Measurements from ENCODE around the gene SV2B. TPM values are rescaled to one million over a fixed set of nuclear protein-coding genes. Genes with fewer than 3 reads are reported as not detected.
A peak's percentile ranks its signal among the peaks of the same experiment; 100 is the strongest.

SV2B gene
- total RNA-seq, 1 experiment from 2014 or later: 1.4 TPM

DNA sequence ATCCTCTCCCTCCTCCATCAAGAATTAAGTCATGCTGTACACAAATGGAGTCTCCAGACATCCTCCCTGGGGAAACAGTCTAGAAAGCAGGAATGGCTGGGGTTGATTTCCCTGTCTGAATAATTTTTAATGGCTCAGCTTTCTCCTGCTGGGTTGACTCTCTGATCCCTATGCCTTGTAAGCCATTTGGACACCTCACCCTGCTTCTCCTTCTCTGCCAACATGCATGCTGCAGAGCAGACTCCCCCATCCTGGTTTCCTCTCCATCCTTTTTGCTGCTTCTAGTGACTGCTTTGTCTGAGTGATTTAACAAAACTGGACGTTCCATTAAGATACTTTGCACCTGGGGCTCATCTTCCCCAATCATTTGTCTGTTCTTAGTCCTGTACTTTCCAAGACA lies 22.2 kb downstream of the SV2B start (continued):
- TF ChIP-seq, protein P1, sequence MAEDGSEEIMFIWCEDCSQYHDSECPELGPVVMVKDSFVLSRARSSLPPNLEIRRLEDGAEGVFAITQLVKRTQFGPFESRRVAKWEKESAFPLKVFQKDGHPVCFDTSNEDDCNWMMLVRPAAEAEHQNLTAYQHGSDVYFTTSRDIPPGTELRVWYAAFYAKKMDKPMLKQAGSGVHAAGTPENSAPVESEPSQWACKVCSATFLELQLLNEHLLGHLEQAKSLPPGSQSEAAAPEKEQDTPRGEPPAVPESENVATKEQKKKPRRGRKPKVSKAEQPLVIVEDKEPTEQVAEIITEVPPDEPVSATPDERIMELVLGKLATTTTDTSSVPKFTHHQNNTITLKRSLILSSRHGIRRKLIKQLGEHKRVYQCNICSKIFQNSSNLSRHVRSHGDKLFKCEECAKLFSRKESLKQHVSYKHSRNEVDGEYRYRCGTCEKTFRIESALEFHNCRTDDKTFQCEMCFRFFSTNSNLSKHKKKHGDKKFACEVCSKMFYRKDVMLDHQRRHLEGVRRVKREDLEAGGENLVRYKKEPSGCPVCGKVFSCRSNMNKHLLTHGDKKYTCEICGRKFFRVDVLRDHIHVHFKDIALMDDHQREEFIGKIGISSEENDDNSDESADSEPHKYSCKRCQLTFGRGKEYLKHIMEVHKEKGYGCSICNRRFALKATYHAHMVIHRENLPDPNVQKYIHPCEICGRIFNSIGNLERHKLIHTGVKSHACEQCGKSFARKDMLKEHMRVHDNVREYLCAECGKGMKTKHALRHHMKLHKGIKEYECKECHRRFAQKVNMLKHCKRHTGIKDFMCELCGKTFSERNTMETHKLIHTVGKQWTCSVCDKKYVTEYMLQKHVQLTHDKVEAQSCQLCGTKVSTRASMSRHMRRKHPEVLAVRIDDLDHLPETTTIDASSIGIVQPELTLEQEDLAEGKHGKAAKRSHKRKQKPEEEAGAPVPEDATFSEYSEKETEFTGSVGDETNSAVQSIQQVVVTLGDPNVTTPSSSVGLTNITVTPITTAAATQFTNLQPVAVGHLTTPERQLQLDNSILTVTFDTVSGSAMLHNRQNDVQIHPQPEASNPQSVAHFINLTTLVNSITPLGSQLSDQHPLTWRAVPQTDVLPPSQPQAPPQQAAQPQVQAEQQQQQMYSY (CRISPR knock-in tag; IDR thresholded peaks at IDR 0.05): no peak
- TF ChIP-seq, protein P2, sequence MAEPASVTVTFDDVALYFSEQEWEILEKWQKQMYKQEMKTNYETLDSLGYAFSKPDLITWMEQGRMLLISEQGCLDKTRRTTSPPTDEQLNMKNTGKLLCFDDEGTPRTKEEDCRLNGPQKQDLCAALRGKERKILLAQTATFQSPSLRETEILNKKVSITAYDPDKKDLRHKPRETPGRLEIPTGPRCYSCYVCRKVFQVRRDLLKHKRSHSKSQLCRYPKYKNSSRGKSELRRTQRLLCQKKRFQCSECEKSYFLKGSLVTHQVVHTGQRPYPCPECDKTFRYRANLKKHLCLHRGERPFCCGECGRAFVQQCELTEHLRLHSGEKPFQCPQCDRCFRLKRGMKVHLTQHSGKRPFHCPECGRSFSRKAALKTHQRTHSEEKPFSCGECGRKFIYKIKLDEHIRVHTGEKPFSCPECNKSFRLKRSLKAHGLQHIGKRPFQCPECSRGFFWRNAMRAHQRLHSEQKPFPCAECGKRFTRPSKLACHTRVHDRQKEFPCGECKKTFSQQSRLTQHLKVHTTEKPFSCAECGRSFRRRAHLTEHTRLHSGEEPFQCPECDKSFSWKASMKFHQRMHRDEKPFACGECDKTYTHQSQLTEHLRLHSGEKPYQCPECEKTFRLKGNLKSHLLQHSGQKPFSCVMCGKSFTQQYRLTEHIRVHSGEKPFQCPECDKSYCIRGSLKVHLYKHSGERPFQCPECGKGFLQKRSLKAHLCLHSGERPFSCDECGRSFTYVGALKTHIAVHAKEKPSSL (CRISPR knock-in tag; conservative IDR thresholded peaks at IDR 0.05): no peak
- TF ChIP-seq FOXK1 (CRISPR knock-in tag; IDR thresholded peaks at IDR 0.05): no peak
- TF ChIP-seq SOX15 (CRISPR knock-in tag; IDR thresholded peaks at IDR 0.05): no peak
- TF ChIP-seq ZNF423 (CRISPR knock-in tag; IDR thresholded peaks at IDR 0.05): no peak
- TF ChIP-seq, protein P3, sequence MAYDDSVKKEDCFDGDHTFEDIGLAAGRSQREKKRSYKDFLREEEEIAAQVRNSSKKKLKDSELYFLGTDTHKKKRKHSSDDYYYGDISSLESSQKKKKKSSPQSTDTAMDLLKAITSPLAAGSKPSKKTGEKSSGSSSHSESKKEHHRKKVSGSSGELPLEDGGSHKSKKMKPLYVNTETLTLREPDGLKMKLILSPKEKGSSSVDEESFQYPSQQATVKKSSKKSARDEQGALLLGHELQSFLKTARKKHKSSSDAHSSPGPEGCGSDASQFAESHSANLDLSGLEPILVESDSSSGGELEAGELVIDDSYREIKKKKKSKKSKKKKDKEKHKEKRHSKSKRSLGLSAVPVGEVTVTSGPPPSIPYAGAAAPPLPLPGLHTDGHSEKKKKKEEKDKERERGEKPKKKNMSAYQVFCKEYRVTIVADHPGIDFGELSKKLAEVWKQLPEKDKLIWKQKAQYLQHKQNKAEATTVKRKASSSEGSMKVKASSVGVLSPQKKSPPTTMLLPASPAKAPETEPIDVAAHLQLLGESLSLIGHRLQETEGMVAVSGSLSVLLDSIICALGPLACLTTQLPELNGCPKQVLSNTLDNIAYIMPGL (CRISPR knock-in tag; IDR thresholded peaks at IDR 0.05): no peak
- TF ChIP-seq CBFB (CRISPR knock-in tag; IDR thresholded peaks at IDR 0.05; ENCODE audit: low read depth): no peak
- no peak for TF ChIP-seq TP53 (CRISPR knock-in tag; IDR thresholded peaks at IDR 0.05)
- TF ChIP-seq SMAD3 (CRISPR knock-in tag; IDR thresholded peaks at IDR 0.05; ENCODE audit: borderline replicate concordance): no peak

DNA sequence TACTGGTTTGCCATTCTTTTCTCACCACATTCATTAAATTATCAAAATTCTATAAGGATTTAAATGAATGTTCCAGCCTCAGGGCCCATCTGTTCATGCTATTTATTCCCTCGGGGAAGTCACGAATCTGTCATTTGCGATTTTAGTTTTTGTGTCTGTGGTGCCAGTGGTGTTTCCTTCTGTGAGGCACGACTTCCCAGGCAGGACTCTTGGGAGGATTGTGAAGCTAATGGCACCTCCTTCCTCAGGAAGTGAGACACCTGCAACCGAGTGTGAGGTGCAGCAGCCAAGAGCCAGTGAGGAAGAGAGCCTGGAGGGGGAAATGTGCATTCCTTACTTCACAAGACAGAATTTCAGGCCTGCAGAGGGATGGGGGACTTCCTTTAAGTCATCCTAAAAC lies 24.1 kb downstream of the SV2B start:
- no peak overlapping the region for H3K4me3 Mint-ChIP-seq
- peak overlapping the region; percentile 66 for H3K27ac Mint-ChIP-seq
- no peaks in the 10 kb centered on the region for H3K27me3 Mint-ChIP-seq (ENCODE audit: low read depth)
- peak; percentile 65 for ATAC-seq
- H3K4me1 Mint-ChIP-seq: peaks cover 11% of the 10 kb centered on the region
- ChIA-PET POLR2A (no interaction called here), CTCF (no interaction called here)
- H3K9me3 Mint-ChIP-seq: no peaks in the 10 kb centered on the region
- DNase-seq (ENCODE audit: low spot score): no peak
- no peaks in the 10 kb centered on the region for H3K36me3 Mint-ChIP-seq
- TF ChIP-seq, protein P4, sequence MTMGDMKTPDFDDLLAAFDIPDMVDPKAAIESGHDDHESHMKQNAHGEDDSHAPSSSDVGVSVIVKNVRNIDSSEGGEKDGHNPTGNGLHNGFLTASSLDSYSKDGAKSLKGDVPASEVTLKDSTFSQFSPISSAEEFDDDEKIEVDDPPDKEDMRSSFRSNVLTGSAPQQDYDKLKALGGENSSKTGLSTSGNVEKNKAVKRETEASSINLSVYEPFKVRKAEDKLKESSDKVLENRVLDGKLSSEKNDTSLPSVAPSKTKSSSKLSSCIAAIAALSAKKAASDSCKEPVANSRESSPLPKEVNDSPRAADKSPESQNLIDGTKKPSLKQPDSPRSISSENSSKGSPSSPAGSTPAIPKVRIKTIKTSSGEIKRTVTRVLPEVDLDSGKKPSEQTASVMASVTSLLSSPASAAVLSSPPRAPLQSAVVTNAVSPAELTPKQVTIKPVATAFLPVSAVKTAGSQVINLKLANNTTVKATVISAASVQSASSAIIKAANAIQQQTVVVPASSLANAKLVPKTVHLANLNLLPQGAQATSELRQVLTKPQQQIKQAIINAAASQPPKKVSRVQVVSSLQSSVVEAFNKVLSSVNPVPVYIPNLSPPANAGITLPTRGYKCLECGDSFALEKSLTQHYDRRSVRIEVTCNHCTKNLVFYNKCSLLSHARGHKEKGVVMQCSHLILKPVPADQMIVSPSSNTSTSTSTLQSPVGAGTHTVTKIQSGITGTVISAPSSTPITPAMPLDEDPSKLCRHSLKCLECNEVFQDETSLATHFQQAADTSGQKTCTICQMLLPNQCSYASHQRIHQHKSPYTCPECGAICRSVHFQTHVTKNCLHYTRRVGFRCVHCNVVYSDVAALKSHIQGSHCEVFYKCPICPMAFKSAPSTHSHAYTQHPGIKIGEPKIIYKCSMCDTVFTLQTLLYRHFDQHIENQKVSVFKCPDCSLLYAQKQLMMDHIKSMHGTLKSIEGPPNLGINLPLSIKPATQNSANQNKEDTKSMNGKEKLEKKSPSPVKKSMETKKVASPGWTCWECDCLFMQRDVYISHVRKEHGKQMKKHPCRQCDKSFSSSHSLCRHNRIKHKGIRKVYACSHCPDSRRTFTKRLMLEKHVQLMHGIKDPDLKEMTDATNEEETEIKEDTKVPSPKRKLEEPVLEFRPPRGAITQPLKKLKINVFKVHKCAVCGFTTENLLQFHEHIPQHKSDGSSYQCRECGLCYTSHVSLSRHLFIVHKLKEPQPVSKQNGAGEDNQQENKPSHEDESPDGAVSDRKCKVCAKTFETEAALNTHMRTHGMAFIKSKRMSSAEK (CRISPR knock-in tag; IDR thresholded peaks at IDR 0.05; ENCODE audit: borderline replicate concordance): no peak
- TF ChIP-seq TCF7 (CRISPR knock-in tag; IDR thresholded peaks at IDR 0.05; ENCODE audit: low read depth) (no peak), ZNF219 (CRISPR knock-in tag; IDR thresholded peaks at IDR 0.05; ENCODE audit: borderline replicate concordance) (no peak), NFE2L1 (CRISPR knock-in tag; IDR thresholded peaks at IDR 0.05) (no peak), JAZF1 (CRISPR knock-in tag; IDR thresholded peaks at IDR 0.05) (no peak), MYBL2 (CRISPR knock-in tag; IDR thresholded peaks at IDR 0.05) (no peak)
- TF ChIP-seq, protein P5, sequence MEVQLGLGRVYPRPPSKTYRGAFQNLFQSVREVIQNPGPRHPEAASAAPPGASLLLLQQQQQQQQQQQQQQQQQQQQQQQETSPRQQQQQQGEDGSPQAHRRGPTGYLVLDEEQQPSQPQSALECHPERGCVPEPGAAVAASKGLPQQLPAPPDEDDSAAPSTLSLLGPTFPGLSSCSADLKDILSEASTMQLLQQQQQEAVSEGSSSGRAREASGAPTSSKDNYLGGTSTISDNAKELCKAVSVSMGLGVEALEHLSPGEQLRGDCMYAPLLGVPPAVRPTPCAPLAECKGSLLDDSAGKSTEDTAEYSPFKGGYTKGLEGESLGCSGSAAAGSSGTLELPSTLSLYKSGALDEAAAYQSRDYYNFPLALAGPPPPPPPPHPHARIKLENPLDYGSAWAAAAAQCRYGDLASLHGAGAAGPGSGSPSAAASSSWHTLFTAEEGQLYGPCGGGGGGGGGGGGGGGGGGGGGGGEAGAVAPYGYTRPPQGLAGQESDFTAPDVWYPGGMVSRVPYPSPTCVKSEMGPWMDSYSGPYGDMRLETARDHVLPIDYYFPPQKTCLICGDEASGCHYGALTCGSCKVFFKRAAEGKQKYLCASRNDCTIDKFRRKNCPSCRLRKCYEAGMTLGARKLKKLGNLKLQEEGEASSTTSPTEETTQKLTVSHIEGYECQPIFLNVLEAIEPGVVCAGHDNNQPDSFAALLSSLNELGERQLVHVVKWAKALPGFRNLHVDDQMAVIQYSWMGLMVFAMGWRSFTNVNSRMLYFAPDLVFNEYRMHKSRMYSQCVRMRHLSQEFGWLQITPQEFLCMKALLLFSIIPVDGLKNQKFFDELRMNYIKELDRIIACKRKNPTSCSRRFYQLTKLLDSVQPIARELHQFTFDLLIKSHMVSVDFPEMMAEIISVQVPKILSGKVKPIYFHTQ (CRISPR knock-in tag; IDR thresholded peaks at IDR 0.05): no peak
- TF ChIP-seq, protein P6, sequence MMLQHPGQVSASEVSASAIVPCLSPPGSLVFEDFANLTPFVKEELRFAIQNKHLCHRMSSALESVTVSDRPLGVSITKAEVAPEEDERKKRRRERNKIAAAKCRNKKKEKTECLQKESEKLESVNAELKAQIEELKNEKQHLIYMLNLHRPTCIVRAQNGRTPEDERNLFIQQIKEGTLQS (CRISPR knock-in tag; conservative IDR thresholded peaks at IDR 0.05): no peak

Data from WTC11 (cell line).